ENCODE results near the gene PPFIA4.

Gene PPFIA4

GRCh38 chr1:203041351-203041932 is 15.2 kb downstream of the PPFIA4 start:
- DNase-seq, result no peak

GRCh38 chr1:203043830-203044545 is 17.7 kb downstream of the PPFIA4 start:
- no peak for DNase-seq

DNA sequence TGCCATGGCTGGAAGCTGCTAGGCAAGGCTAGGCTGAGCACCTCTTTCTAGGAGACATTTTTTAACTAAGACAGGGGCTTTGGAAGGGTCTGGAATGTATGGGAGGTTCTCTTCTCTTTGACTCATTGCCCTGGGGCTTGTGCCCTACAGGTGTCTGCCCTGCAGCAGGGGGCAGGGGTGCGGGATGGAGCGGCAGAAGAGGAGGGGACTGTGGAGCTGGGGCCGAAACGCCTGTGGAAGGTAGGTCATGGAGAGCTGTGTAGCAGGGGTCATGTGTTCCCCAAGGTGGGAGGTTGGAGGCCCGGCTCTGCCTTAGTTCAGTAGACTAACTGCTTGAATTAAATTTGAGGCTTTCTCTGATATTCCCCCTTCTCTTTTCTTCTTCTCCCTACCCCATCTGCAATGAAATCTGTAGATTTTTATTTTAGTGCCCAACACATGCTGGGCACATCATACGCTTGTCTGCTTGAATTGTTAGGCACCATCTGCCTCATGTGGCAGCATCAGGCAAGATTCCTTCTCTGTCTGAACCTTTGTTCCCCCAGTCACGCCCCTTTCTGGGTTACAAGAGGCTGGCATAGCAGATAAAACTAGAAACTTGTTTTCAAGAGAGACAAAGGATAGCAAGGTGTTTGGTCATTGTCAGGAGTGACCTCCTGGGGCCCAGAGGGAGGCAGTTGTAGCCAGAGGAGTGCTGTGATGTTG is 18.4 kb downstream of the PPFIA4 start:
- no peak for DNase-seq

GRCh38 chr1:203045336-203045735 is 19.0 kb downstream of the PPFIA4 start:
- no peak for DNase-seq

DNA sequence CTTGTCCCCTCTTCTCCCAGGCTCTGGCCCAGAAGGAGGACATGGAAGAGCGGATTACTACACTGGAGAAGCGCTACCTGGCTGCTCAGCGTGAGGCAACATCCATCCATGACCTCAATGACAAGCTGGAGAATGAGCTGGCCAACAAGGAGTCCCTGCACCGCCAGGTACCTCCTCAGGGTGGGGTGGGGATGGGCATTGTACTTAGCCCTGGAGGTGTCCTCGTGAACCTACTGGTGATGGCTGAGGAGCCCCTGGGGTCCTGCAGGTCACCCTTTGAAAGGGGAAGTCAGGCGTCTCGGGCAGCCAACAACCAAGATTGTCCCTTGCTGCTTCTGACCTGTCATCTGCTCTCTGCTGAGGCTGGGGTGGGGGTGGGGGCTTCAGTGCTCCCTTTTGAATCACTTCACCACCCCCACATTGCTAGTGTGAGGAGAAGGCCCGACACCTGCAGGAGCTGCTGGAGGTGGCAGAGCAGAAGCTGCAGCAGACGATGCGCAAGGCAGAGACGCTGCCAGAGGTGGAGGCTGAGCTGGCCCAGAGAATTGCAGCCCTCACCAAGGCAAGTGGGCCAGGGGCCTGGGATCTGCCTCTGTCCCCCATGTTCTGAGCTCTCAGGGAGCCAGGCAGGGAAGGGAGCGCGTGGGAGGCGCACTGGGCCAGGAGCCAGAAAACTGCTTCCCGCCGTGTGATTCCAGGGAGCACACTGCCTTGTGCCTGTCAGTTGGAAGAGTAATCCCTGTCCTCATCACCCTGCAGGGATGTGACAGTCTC is 19.7 kb downstream of the PPFIA4 start:
- no peak for DNase-seq

DNA sequence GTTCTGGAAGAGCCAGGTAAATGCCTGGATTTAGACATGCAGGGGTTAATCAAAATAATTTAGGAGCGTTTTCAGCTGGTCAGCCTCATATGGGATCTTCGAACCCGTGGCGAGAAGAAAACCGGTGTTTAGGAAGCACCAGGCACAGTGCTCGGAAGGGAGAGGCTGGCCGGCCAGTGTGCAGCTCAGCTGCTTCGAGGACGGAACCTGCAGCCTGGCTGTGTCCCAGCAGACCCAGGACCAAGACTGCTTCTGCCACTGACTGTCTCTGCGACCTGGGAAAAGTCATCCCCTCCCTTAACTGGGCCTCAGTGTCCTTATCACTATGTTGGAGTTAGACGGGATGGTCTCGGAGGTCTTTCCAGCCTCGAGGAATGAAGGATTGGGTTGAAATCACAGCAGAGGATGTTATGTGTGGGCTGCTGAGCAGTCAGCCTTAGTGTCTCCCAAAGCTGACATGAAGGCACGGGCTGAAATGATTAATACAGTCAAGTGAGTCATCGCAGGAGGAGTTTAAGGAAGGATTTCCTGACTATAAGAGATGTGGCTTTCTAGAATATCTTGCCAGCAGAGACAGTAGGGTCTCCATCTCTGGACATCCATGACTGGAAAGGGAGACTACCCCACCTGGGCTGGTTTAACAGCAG is 20.8 kb downstream of the PPFIA4 start:
- DNase-seq, result no peak

- no peak for DNase-seq
Measured at GRCh38 chr1:203048086-203048485, 21.8 kb downstream of the PPFIA4 start.

GRCh38 chr1:203048555-203049051 is 22.3 kb downstream of the PPFIA4 start:
- DNase-seq, result no peak

- no peak for DNase-seq
Measured at GRCh38 chr1:203049077-203049476, 22.8 kb downstream of the PPFIA4 start.

GRCh38 chr1:203049576-203050180 is 23.4 kb downstream of the PPFIA4 start:
- DNase-seq, result no peak

DNA sequence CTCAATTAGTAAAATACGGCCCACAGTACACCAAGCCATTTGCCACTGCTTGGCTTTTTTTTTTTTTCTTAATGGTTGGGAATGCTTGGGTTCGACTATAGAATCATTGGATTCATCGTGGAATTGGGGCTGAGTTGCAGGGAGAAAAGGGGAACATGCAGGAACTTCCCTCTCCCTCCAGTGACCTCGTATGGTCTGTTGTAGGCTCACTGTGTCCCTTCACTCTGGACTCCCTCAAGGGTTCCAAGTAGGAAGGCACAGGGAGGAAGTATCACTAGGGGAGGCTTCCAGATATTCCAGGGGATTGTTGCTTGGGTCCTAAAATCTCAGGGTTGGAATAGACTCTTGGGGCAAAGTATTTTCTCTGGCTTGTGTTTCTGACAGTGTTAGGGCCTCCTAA is 24.5 kb downstream of the PPFIA4 start:
- no peak for DNase-seq

- no peak for DNase-seq
Measured at GRCh38 chr1:203051841-203052324, 25.6 kb downstream of the PPFIA4 start.

GRCh38 chr1:203052601-203053000 is 26.3 kb downstream of the PPFIA4 start:
- DNase-seq, result no peak

- no peak for DNase-seq
Measured at GRCh38 chr1:203054184-203054583, 27.9 kb downstream of the PPFIA4 start.

DNA sequence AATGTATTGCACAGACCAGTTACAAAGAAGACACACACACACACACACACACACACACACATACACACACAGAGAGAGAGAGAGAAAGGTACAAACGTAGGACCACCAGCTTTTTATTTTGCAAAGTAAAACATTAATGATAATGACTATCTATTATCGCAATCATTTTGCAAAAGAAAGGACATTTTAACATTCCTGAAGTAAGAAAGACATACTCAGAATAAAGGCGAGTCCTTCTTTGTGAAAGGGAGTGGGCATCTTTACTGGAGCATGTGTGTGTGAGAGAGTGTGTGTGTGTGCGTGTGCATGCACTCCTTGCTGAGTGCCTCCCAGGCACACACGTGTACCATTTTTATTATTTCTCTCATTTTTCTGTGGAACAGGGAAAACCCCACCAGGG is 28.4 kb downstream of the PPFIA4 start:
- no peak for DNase-seq

GRCh38 chr1:203055161-203055799 is 29.0 kb downstream of the PPFIA4 start:
- DNase-seq, result no peak

- DNase-seq, result no peak
Measured at GRCh38 chr1:203056012-203056411, 29.7 kb downstream of the PPFIA4 start.

DNA sequence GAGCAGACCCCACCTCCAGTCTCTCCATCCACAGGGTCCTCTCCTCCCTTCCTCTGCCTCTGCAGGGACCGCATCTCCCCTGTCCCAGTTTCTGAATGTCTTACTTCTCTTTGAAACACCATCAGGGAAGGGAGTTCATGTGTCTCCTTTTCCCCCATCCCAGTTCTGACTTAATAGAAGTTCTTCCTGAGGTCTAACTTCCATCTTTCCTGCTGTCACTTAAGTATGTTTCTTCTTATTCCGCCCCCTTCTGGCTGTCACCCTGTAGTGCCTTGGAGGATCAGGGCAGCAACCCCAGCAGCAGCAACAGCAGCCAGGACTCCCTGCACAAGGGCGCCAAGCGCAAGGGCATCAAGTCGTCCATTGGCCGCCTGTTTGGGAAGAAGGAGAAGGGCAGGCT is 30.2 kb downstream of the PPFIA4 start:
- no peak for DNase-seq

- DNase-seq, result no peak
Measured at GRCh38 chr1:203057911-203058675, 31.8 kb downstream of the PPFIA4 start.

DNA sequence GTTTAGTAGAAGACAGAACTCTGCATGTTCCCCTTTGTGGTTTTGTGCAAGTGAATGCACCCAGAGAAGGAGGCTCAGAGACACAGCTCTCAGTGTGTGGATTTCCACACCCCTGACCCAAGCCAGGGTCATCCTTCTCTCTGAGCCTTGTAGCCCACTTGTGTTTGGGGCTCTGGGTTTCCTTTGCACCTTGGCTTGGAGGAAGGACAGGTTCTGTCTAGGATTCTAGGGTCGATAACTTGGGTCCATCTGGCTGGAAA is 32.3 kb downstream of the PPFIA4 start:
- no peak for DNase-seq

GRCh38 chr1:203059485-203059884 is 33.2 kb downstream of the PPFIA4 start:
- no peak for DNase-seq

Measured in stimulated activated CD4-positive, alpha-beta T cell treated with anti-CD3 and anti-CD28 coated beads, Interleukin-4, amount 100 ng/mL, for 1 hour (primary cell).